Right cardiac atrium (tissue), 5 donors: ENCODE data around the gene CCNG1. TPM values are rescaled to one million over a fixed set of nuclear protein-coding genes. Genes with fewer than 3 reads are reported as not detected.

ENCODE experiments used
- ATAC-seq, 2 donors: fragments of 200-7000 bp; cut with Tn5 transposase; one replicate each; pipeline versions ENCODE4 v1.8.0 to v1.9.1; 2020; ENCODE audit warnings: moderate library complexity in 2 of 2, mild to moderate bottlenecking in 1 of 2
- DNase-seq, 3 donors: peaks; one replicate each; pipeline ENCODE4 v3.0.0-alpha.2; 2020
- H3K27ac ChIP-seq: one replicate; pipeline ENCODE4 v1.5.1; 2013; ENCODE audit warnings: mild to moderate bottlenecking, low read length, control low read depth, moderate library complexity
- H3K27me3 ChIP-seq: one replicate; pipeline ENCODE4 v1.6.1; 2013; ENCODE audit not compliant: control insufficient read depth, insufficient read depth
- H3K4me1 ChIP-seq: one replicate; pipeline ENCODE4 v1.6.1; 2013; ENCODE audit warnings: low read length; ENCODE audit not compliant: control insufficient read depth, insufficient read depth
- H3K4me3 ChIP-seq: one replicate; pipeline ENCODE4 v1.5.1; 2013; ENCODE audit warnings: low read length, control low read depth
- H3K9me3 ChIP-seq: one replicate; pipeline ENCODE4 v1.6.1; 2013; ENCODE audit warnings: low read length; ENCODE audit not compliant: control insufficient read depth
- WGBS: extraction: QIAGEN DNeasy Blood & Tissue Kit; methylation state at CpG from one replicate; pipeline ENCODE4 v1.1.7; 2013; 5-methylcytosine and 5-hydroxymethylcytosine counted together
- intact Hi-C, 4 donors: fragments of 100-400 bp; cut with DNase I; formaldehyde crosslinking; loops; one replicate each; pipeline versions ENCODE4 v1.11.0 to v1.14.0; 2022 to 2023
- polyA plus RNA-seq: library from polyadenylated mRNA; stranded (reverse); fragments of 200-250 nt; gene quantifications from one replicate; pipeline ENCODE4 v1.2.3, GENCODE V29; 2013
- total RNA-seq, 4 donors: library from RNA; stranded (reverse); fragmentation: NEBNext Ultra II Directional; extraction: Animal tissue kit (Norgen Biotek cat#: 25700); gene quantifications; one replicate each; pipeline ENCODE4 v1.2.1, GENCODE V29; 2021
- donor health status: healthy with polysubstance abuse.
- donor health status: DM: no; HTN: yes; CAD: no.
- donor health status: DM: no; HTN: no; CAD: no.
- donor health status: DM: no; HTN: yes; CAD: no; lungs with severe emphysema.
- donor health status: DM: yes; HTN: yes; CAD: no.

Gene CCNG1
- total and polyA plus RNA-seq, 5 donors, result 77.4 to 116 (median 96.6) TPM

- 80% methylated on average over 6 of the region's 6 CpGs for WGBS
- no peak for ATAC-seq
- Histone ChIP-seq H3K27me3 (no peaks in the 10 kb centered on the region), H3K4me1 (no peaks in the 10 kb centered on the region), H3K4me3 (no peak overlapping the region), H3K27ac (no peak overlapping the region), H3K9me3 (no peaks in the 10 kb centered on the region)
- no peak for DNase-seq
- intact Hi-C loops, result no loop called here
Measured at GRCh38 chr5:163489055-163489744, 51.8 kb downstream of the CCNG1 start.

GRCh38 chr5:163489745-163490075 lies 52.3 kb downstream of the CCNG1 start:
- ATAC-seq (no peak), DNase-seq (no peak)
- H3K4me1 ChIP-seq, result no peaks in the 10 kb centered on the region
- H3K27ac ChIP-seq, result no peak overlapping the region
- H3K4me3 ChIP-seq, result no peak overlapping the region
- intact Hi-C loops, result no loop called here
- H3K9me3 ChIP-seq, result no peaks in the 10 kb centered on the region
- WGBS, result 80% methylated on average over 3 of the region's 3 CpGs
- no peaks in the 10 kb centered on the region for H3K27me3 ChIP-seq

Other genes starting within 250 kb of the CCNG1 start
- 10 to 100 TPM; 12.9 to 17.3 (median 14.9) TPM for gene NUDCD2, start 22.5 kb downstream of the CCNG1 start, total RNA-seq
- 4.2 TPM for gene NUDCD2, start 22.5 kb downstream of the CCNG1 start, polyA plus RNA-seq
- gene HMMR, start 23.0 kb downstream of the CCNG1 start, total RNA-seq, result 1 to 10 TPM in 2 of 4 donors, under 1 TPM in 2; 0.39 to 1.5 (median 0.84) TPM
- 0.34 TPM for gene HMMR, start 23.0 kb downstream of the CCNG1 start, polyA plus RNA-seq
- 10 to 100 TPM; 60.5 to 90.4 (median 75.3) TPM for gene MAT2B, start 68.0 kb downstream of the CCNG1 start, total RNA-seq
- 68.2 TPM for gene MAT2B, start 68.0 kb downstream of the CCNG1 start, polyA plus RNA-seq